Panc1 (cell line): ENCODE data around the gene MATN1. TPM values are rescaled to one million over a fixed set of nuclear protein-coding genes. Genes with fewer than 3 reads are reported as not detected.

Experiments used
- ATAC-seq: fragments of 200-7000 bp; cut with Tn5 transposase; 2 replicates; pipeline ENCODE4 v1.9.1; 2020; ENCODE audit warnings: mild to moderate bottlenecking, moderate library complexity
- BruUV-seq: library from RNA; stranded (reverse); fragments of 400-500 nt; replicated peaks from 2 replicates; lab custom pipeline; 2021; lab: Mats Ljungman, UMichigan
- CTCF ChIA-PET: fragments of 300-600 bp; sonication (Branson Sonifier 250); formaldehyde crosslinking; loops from one replicate; lab custom pipeline; 2022; ENCODE audit warnings: antibody characterized with exemption; lab: Charles Lee
- POLR2A ChIA-PET: fragments of 300-600 bp; sonication (Branson Sonifier 250); formaldehyde crosslinking; loops from one replicate; lab custom pipeline; 2022; ENCODE audit warnings: antibody characterized with exemption; lab: Charles Lee
- DNase-seq: peaks from one replicate; pipeline ENCODE4 v3.0.0-alpha.2; 2010; ENCODE audit warnings: low read depth, low spot score
- H3K27ac ChIP-seq: 2 replicates; pipeline ENCODE4 v1.5.1; 2011; ENCODE audit warnings: mild to moderate bottlenecking, low read length, inconsistent platforms
- H3K27me3 ChIP-seq: fragments of 200-500 bp; sonication (Bioruptor generic); 2 replicates; pipeline ENCODE4 v1.6.0; 2014; ENCODE audit warnings: low read length, inconsistent platforms; ENCODE audit not compliant: control insufficient read depth, insufficient read depth
- H3K36me3 ChIP-seq: fragments of 200-500 bp; sonication (Bioruptor generic); 2 replicates; pipeline ENCODE4 v1.5.1; 2014; ENCODE audit warnings: inconsistent platforms, mild to moderate bottlenecking, low read length, moderate library complexity; ENCODE audit not compliant: control insufficient read depth, insufficient read depth
- H3K4me1 ChIP-seq: 2 replicates; pipeline ENCODE4 v1.5.1; 2011; ENCODE audit warnings: inconsistent platforms, mild to moderate bottlenecking, low read length, moderate library complexity; ENCODE audit not compliant: control insufficient read depth, insufficient read depth
- H3K4me3 ChIP-seq, 2 experiments: 2 replicates each; pipeline ENCODE4 v1.5.1; 2011 to 2012; ENCODE audit warnings: low read depth in 2 of 2, low read length in 2 of 2, mild to moderate bottlenecking in 2 of 2, inconsistent platforms in 1 of 2, moderate library complexity in 1 of 2
- H3K9me3 ChIP-seq: fragments of 200-500 bp; sonication (Bioruptor generic); 2 replicates; pipeline ENCODE4 v1.5.1; 2014; ENCODE audit warnings: low read depth, mild to moderate bottlenecking, inconsistent platforms, low read length, moderate library complexity; ENCODE audit not compliant: control insufficient read depth, insufficient read depth
- CTCF ChIP-seq: fragments of 450-650 bp; IDR thresholded peaks from 2 replicates; pipeline ENCODE4 v1.5.1; 2017; ENCODE audit warnings: mild to moderate bottlenecking
- POLR2AphosphoS5 ChIP-seq: IDR thresholded peaks from 2 replicates; pipeline ENCODE4 v1.6.1; 2012; ENCODE audit warnings: mild to moderate bottlenecking, low read depth, low read length, moderate library complexity
- REST ChIP-seq, 2 experiments: IDR thresholded peaks; 2 replicates each; pipeline ENCODE4 v1.6.1; 2011 to 2012; ENCODE audit warnings: low read depth in 2 of 2, control low read depth in 1 of 2, low read length in 1 of 2, mild to moderate bottlenecking in 1 of 2, moderate library complexity in 1 of 2; ENCODE audit not compliant: insufficient read depth in 1 of 2
- TCF7L2 ChIP-seq: IDR thresholded peaks from 2 replicates; pipeline ENCODE4 v1.6.1; 2011; ENCODE audit warnings: mild to moderate bottlenecking, low read depth, low read length, inconsistent platforms
- in situ Hi-C: cut with HindIII; loops from 2 replicates; pipeline ENCODE4 v1.10.0; 2016; ENCODE audit warnings: low sequenced_read_pairs, low pct_unique_long_range_greater_than_20kb
- intact Hi-C: fragments of 100-400 bp; cut with micrococcal nuclease; formaldehyde crosslinking; loops from one replicate; pipeline ENCODE4 v1.10.0; 2022; ENCODE audit not compliant: unreplicated experiment
- total RNA-seq: library from RNA; stranded (reverse); gene quantifications from one replicate; pipeline ENCODE4 v1.2.1, GENCODE V29; 2021; ENCODE audit not compliant: unreplicated experiment

Gene MATN1
- total RNA-seq, 1 experiment from 2014 or later, result 0.59 TPM

DNA sequence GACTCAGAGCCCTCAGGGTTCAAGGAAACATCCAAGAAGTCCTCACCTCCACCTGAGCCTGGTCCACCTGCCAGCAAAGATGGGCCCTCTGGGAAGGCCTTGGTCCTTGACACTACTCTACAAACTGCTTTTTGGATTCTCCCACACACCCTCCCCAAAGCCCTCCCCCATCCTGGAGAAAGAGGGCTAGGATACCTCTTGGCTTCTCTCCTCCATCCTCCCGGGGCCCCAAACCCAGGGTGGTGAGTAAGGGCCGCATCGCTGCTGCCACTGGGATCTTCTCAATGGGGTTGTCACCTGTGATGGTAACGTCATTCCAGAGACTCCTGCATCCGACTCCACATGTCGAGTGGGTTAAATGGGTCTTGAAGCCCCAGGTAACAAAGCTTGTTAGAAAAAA is 26.6 kb downstream of the MATN1 start:
- Histone ChIP-seq H3K27me3 (no peaks in the 10 kb centered on the region; the same call in 1 of the 2 replicates), H3K4me1 (no peaks in the 10 kb centered on the region; the same call in 1 of the 2 replicates), H3K9me3 (no peaks in the 10 kb centered on the region), H3K4me3 (no peak overlapping the region), H3K36me3 (no peaks in the 10 kb centered on the region), H3K27ac (no peak overlapping the region)
- DNase-seq (no peak), ATAC-seq (no peak)
- CTCF ChIA-PET, result no interaction called here
- no TSS peak for BruUV-seq
- POLR2A ChIA-PET, result no interaction called here
- no peak for TF ChIP-seq CTCF
- in situ Hi-C loops, result no loop called here
- intact Hi-C loops, result no loop called here

GRCh38 chr1:30695439-30695841 is 27.9 kb downstream of the MATN1 start:
- CTCF ChIA-PET, result no interaction called here
- no peak overlapping the region for H3K27ac ChIP-seq
- no TSS peak for BruUV-seq
- DNase-seq, result no peak
- ATAC-seq, result no peak
- POLR2A ChIA-PET, result no interaction called here
- no peaks in the 10 kb centered on the region for H3K4me1 ChIP-seq
- no peak overlapping the region for H3K4me3 ChIP-seq
- H3K9me3 ChIP-seq, result no peaks in the 10 kb centered on the region
- in situ Hi-C loops (no loop called here), intact Hi-C loops (no loop called here)
- TF ChIP-seq TCF7L2, result no peak
- TF ChIP-seq POLR2AphosphoS5, result no peak
- TF ChIP-seq REST (IDR thresholded peaks at IDR 0.05; ENCODE audit: insufficient read depth in 1 of 2, low read depth in 2 of 2, low read length in 1 of 2), result no peak
- TF ChIP-seq CTCF, result no peak
- H3K27me3 ChIP-seq, result no peaks in the 10 kb centered on the region; the same call in 1 of the 2 replicates
- H3K36me3 ChIP-seq, result no peaks in the 10 kb centered on the region
